Activated CD4-positive, alpha-beta T cell treated with anti-CD3 and anti-CD28 coated beads, Interleukin-2, Interleukin-4, amounts not matched to agents 100 ng/mL and 50 ng/mL, durations not matched to agents 16 hours and 8 hours (primary cell): ENCODE measurements around the gene RANBP3.
A peak's percentile ranks its signal among the peaks of the same experiment; 100 is the strongest.
"Not testable (repeated sequence)": the region's sequence is repeated elsewhere in the genome, so short reads cannot be mapped to it uniquely, and the experiment has no call there.

Experiments used
- DNase-seq: peaks from one replicate; pipeline ENCODE4 v3.0.0-alpha.2; 2020; ENCODE audit warnings: low spot score

Gene RANBP3

GRCh38 chr19:5964816-5965565 lies 12.9 kb downstream of the RANBP3 start:
- DNase-seq, result no peak

GRCh38 chr19:5963855-5964254 lies 14.1 kb downstream of the RANBP3 start:
- DNase-seq, result no peak

GRCh38 chr19:5963259-5963658 lies 14.7 kb downstream of the RANBP3 start:
- DNase-seq, result not testable (repeated sequence)

GRCh38 chr19:5961969-5962945 lies 15.7 kb downstream of the RANBP3 start:
- peak; percentile 72 for DNase-seq

GRCh38 chr19:5961641-5961968 lies 16.3 kb downstream of the RANBP3 start:
- DNase-seq, result peak; percentile 20

- no peak for DNase-seq
These were observed 17.6 kb downstream of the RANBP3 start for GRCh38 chr19:5960005-5961001.

- DNase-seq, result no peak
These were observed 18.5 kb downstream of the RANBP3 start for GRCh38 chr19:5959260-5960004.

GRCh38 chr19:5958851-5959122 lies 19.2 kb downstream of the RANBP3 start:
- DNase-seq, result no peak

- DNase-seq, result no peak
These were observed 19.7 kb downstream of the RANBP3 start for GRCh38 chr19:5958074-5958850.

- no peak for DNase-seq
These were observed 20.8 kb downstream of the RANBP3 start for GRCh38 chr19:5957170-5957569.

- DNase-seq, result no peak
These were observed 21.2 kb downstream of the RANBP3 start for GRCh38 chr19:5956728-5957127.

- no peak for DNase-seq
These were observed 21.6 kb downstream of the RANBP3 start for GRCh38 chr19:5956323-5956722.

- no peak for DNase-seq
These were observed 22.4 kb downstream of the RANBP3 start for GRCh38 chr19:5955636-5955935.

GRCh38 chr19:5954293-5954692 lies 23.6 kb downstream of the RANBP3 start:
- DNase-seq, result no peak

GRCh38 chr19:5953680-5954213 lies 24.2 kb downstream of the RANBP3 start:
- peak; percentile 44 for DNase-seq

GRCh38 chr19:5953030-5953589 lies 24.8 kb downstream of the RANBP3 start:
- DNase-seq, result peak; percentile 37

- DNase-seq, result no peak
These were observed 25.5 kb downstream of the RANBP3 start for GRCh38 chr19:5952193-5953029.

GRCh38 chr19:5951338-5951861 lies 26.5 kb downstream of the RANBP3 start:
- DNase-seq, result no peak

GRCh38 chr19:5950741-5951140 lies 27.2 kb downstream of the RANBP3 start:
- no peak for DNase-seq
